Right renal cortex interstitium (tissue), 3 donors: ENCODE data around the gene MYZAP. TPM values are rescaled to one million over a fixed set of nuclear protein-coding genes. Genes with fewer than 3 reads are reported as not detected.
A peak's percentile ranks its signal among the peaks of the same experiment; 100 is the strongest.

Experiments used
- DNase-seq, 3 donors: peaks; one replicate each; pipeline ENCODE4 v3.0.0-alpha.2; 2013; ENCODE audit warnings: low read depth in 3 of 3, low spot score in 2 of 3
- polyA plus RNA-seq, 3 donors: library from polyadenylated mRNA; unstranded; fragments of 120-200 nt; gene quantifications; one replicate each; pipeline ENCODE4 v1.2.1, GENCODE V29; 2013; ENCODE audit not compliant: insufficient read length in 3 of 3

Gene MYZAP
- polyA plus RNA-seq, 3 donors, result 5.5 to 7.4 (median 5.9) TPM

GRCh38 chr15:57690341-57690966, 98.8 kb downstream of the MYZAP start:
- no peak for DNase-seq

- no peak for DNase-seq
Measured at GRCh38 chr15:57691082-57691481, 99.4 kb downstream of the MYZAP start.

- no peak for DNase-seq
Measured at GRCh38 chr15:57692709-57693108, 101.0 kb downstream of the MYZAP start.

- DNase-seq, result no peak
Measured at GRCh38 chr15:57694279-57694678, 102.6 kb downstream of the MYZAP start.

- no peak for DNase-seq
Measured at GRCh38 chr15:57696146-57696545, 104.4 kb downstream of the MYZAP start.

- DNase-seq, result no peak
Measured at GRCh38 chr15:57697588-57697987, 105.9 kb downstream of the MYZAP start.

GRCh38 chr15:57698243-57698642, 106.5 kb downstream of the MYZAP start:
- no peak for DNase-seq

- DNase-seq, result no peak
Measured at GRCh38 chr15:57698991-57699390, 107.3 kb downstream of the MYZAP start.

- no peak for DNase-seq
Measured at GRCh38 chr15:57703387-57703786, 111.7 kb downstream of the MYZAP start.

- no peak for DNase-seq
Measured at GRCh38 chr15:57704441-57704840, 112.7 kb downstream of the MYZAP start.

- DNase-seq, result no peak
Measured at GRCh38 chr15:57705746-57706404, 114.2 kb downstream of the MYZAP start.

GRCh38 chr15:57706405-57707209, 114.9 kb downstream of the MYZAP start, which contains the start of gene POLR2M:
Gene POLR2M (plus strand): TSS chr15:57706714. CDS start chr15:57706843, 129 bp downstream.
- peak; percentile 94 to 96 (median 94) for DNase-seq

- DNase-seq, result no peak
Measured at GRCh38 chr15:57708047-57708446, 116.3 kb downstream of the MYZAP start.

GRCh38 chr15:57718309-57718708, 126.6 kb downstream of the MYZAP start:
- DNase-seq, result no peak

GRCh38 chr15:57720867-57721266, 129.2 kb downstream of the MYZAP start:
- peak in 1 of 3 donors; percentile 66 for DNase-seq

GRCh38 chr15:57726411-57726810, 134.7 kb downstream of the MYZAP start:
- no peak for DNase-seq

GRCh38 chr15:57727031-57727430, 135.3 kb downstream of the MYZAP start:
- no peak for DNase-seq

- no peak for DNase-seq
Measured at GRCh38 chr15:57728436-57728835, 136.7 kb downstream of the MYZAP start.

- DNase-seq, result no peak
Measured at GRCh38 chr15:57730876-57731275, 139.2 kb downstream of the MYZAP start.

GRCh38 chr15:57731530-57732103, 139.9 kb downstream of the MYZAP start:
- no peak for DNase-seq
